SH-SY5Y (cell line): ENCODE results near the gene LSM12.

Source experiments
- GATA2 ChIP-seq: IDR thresholded peaks from 2 replicates; pipeline ENCODE4 v1.6.1; 2011; ENCODE audit warnings: mild to moderate bottlenecking, low read depth, low read length
- GATA3 ChIP-seq: IDR thresholded peaks from 2 replicates; pipeline ENCODE4 v1.6.1; 2011; ENCODE audit warnings: low read depth, mild to moderate bottlenecking, low read length, moderate library complexity

The LSM12 gene

DNA sequence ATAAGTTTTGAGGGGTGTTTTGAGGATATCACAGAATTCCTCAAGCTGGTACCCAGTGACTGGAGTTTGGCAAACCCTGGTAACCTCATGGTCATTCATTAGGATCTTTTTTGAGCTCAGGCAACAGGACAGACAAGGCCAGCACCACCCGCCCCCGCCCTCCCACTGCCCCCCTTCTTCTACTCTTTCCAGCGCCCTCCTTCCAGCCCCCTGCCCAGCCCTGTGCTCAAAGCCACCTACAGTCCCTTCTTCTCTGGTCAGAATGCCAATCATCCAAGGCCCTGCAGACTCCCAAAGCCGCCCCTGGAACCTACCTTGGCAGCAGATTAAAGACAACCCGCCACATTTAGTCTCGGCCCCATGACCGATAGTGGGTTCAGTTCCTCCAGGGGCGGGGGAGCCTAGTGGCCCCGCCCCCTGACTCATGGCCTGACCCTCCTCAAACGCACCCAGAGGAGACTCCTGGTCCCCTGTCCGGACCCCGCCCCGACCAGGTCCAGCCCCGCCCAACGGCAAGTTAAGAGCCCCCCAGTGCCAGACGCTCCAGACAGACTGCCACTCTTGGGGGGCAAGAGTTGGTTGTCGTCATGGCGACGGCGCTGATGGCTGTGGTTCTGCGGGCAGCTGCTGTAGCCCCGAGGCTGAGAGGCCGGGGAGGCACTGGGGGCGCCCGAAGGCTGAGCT is 62.3 kb downstream of the LSM12 start, which contains the start of gene NAGS:
Gene NAGS (plus strand): TSS at position 546 of the 684 bp plus-strand sequence. CDS start 42 bp downstream, at position 588.
- TF ChIP-seq GATA2 (no peak), GATA3 (no peak)

DNA sequence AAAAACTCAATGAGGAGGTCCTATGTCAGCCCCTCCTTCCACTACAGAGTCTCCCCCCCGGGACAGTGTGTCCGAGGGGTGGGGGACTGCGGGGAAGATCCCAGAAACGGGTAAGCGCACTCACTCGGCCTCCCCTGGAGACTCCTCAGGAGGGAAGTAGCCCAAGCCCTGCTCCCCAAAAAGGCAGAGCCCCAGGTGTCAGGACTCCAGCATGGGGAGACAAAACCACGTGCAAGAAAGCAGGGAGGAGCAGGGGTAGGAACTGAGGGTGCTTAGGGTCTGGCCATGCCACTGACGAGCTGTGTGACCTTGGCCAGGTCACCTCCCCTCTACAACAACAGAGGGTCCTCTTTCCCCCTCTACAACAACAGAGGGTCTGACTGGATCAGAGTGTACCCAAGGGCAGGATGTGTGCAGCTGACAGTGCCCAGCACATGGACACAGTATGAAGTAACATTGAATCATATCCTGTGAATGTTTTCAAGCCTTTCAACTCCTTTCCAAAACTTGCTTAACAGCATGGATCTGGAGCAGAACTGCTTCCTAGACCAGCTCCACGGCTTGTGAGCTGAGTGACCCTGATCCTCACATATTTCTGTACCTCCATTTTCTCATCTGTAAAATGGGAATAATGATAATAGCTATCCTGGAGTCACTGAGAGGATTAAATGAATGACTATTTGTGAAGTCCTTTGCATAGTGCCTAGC is 64.2 kb downstream of the LSM12 start:
- TF ChIP-seq GATA2, result no peak
- no peak for TF ChIP-seq GATA3

DNA sequence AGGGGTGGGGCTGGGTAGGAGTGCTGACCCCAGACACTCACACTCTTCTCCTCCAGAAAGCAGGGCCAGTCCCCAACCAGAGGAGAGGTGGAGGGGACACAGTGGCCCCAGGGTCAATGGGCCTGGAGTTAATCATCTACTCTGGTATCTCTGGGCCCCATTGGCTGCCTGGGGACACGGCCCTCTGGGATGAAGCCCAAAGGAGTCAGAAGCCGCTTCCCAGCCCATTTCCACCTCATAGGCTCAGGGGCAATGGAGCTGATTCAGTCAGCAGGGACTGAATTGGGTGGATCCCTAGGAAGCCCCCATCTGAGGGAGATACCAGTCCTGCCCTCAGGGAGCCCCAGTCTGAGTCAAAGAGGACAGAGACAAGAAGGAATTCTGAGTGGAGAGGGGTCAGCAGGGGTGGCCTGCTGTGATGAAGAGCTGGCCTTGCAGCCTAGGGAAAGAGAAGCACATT is 65.0 kb downstream of the LSM12 start:
- TF ChIP-seq GATA2, result no peak

DNA sequence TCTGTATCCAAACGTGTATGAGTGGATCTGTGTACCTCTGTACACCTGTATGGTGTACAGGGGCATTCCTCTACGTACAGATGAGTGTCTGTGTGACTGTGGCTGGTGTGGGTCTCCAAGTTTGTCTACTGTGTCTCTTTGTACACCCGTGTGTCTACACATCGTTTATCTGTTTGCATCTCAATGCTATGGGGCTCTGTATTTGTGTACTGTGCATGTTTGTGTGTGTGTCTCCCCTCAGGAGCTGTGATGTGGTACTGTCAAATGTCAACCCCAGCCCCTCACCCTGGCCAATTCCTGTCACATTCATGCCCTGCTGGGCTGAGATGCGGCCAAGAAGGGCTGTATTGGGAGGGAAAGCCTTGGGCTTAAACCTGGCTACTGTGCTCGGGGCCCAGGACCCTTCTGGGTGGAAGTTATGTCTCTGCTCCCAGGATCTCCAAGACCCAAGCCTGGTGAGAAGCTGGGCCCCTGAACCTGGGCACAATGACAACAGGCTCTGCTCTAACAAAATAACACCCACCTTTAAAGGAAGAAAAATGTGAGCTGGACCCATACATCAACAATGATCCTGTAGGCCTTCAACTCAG is 65.5 kb downstream of the LSM12 start:
- TF ChIP-seq GATA2 (no peak), GATA3 (no peak)

DNA sequence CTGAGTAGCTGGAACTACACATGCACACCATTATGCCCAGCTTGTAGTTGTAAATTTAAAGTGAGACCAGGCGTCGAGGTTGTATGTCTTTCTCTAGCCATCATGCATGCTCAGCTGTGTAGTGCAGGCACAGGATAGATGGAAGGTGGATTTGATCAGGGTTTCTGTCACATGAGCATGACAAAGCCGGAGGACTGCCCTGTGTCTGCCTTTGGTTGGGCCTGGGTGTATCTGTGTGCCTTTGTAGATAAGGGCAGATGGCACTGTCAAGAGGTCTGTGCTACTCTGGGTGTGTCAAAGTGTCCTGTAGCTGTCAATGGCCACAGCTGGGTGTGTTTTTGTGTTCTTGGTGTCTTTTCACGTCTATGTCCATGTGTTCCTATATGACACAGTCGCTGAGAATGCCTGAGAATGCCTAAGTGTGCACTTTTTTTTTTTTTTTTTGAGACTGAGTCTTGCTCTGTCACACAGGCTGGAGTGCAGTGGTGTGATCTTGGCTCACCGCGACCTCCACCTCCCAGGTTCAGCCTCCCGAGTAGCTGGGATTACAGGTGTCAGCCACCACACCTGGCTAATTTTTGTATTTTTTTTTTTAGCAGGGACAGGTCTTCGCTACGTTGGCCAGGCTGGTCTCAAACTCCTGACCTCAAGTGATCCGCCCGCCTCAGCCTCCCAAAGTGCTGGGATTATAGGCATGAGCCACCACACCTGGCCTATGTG is 66.2 kb downstream of the LSM12 start:
- TF ChIP-seq GATA3, result no peak
- no peak for TF ChIP-seq GATA2

DNA sequence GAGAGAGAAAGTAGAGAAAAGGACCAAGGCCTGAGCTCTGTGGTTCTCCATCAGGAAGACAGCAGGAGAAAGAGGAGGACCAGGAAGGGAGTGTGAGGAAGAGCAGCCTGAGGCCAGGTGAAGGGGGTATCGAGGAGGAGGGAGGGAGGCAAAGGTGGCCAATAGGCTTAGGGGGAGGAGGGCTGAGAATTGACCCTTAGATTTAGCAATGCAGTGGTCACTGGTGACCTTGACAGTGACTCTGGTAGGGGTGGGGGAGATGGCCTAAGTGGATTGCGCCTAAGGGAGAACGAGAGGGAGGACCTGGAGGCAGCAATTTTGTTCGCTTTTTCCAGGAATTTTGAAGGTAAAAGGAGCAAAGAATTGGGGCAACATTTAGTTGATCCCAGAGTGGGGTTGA is 67.4 kb downstream of the LSM12 start:
- TF ChIP-seq GATA2, result no peak
- TF ChIP-seq GATA3, result no peak

DNA sequence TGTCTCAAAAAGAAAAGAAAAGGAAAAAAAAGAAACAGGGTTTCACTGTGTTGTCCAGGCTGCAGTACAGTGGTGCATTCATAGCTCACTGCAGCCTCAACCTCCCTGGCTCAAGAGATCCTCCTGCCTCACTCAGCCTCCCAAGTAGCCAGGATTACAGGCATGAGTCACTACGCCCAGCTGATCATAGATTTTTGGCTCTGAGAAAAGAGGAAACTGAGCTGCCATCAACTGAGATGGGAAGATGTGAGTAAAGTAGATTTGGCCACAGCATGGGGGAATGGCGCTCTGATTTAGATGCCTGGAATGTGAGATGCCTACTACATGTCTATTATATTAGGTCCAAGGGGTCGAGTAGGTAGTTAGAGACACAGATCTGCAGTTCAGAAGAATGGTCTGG is 67.9 kb downstream of the LSM12 start:
- TF ChIP-seq GATA3 (no peak), GATA2 (no peak)

DNA sequence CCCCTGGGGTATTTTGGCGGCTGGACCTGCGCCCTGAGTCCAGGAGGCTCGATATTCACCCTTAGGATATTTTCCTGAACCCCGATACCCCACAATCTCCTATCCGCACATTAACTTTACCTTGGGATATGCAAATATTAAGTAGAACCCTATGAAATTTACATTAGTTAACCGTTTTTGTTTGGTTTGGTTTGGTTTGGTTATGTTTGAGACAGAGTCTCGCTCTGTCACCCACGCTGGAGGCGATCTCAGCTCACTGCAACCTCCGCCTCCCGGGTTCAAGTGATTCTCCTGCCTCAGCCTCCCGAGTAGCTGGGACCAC is 71.4 kb downstream of the LSM12 start:
- TF ChIP-seq GATA2 (no peak), GATA3 (no peak)

DNA sequence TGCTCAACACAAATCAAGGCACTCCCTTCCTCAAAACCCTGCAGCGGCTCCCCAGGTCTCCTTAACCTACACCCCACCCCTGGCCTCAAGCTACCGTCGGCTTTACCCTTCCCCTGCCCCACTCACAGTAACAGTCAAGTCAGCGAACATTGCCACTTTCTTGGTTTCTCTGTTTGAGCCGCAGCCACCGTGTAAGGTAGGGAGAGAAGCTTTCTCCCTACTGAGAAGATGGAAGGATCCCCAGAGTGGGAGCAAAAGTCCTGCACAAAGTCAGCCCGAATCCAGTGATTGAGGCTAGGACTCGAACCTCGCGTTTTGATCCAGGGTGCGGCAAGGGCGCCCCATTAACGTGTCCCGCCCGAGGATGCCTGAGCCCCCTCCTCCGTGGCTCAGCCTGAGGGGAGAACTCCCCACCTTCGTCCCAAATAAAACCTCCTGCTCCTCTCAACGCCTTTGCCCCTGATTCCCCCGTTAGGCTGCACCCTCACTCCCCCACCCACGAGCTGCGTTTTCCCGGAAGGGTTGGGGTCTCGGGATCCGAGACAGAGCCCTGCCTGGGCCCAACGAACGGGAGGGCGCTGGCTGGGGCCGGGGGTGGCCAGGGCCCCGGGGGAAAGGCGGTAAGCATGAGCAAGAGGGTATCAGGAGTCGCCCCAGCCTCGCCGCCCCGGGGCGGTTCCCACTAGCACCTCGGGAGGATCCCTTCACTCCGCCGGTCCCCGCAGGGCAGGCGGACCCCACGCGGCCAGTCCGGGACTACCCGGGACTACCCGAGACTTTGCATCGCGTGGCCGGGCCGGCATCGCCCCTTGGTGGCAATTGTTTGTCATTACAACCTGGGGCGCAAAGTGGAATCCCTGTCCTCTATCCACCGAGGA is 72.0 kb downstream of the LSM12 start:
- TF ChIP-seq GATA2 (no peak), GATA3 (no peak)

DNA sequence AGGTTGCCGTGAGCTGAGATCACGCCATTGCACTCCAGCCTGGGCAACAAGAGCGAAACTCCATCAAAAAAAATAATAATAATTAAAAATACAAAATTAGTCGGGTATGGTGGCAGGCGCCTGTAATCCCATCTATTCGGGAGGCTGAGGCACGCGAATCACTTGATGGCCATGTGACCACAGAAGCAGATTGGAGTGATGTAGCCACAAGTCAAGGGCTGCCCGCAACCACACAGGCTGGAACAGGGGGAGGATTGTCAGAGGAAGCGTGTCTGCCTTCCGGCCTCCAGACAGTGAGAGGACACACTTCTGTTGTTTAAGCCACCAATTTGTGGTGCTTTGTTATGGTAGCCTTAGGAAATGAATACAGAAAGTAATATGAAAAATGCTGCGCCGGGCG is 73.8 kb downstream of the LSM12 start:
- TF ChIP-seq GATA2 (no peak), GATA3 (no peak)

DNA sequence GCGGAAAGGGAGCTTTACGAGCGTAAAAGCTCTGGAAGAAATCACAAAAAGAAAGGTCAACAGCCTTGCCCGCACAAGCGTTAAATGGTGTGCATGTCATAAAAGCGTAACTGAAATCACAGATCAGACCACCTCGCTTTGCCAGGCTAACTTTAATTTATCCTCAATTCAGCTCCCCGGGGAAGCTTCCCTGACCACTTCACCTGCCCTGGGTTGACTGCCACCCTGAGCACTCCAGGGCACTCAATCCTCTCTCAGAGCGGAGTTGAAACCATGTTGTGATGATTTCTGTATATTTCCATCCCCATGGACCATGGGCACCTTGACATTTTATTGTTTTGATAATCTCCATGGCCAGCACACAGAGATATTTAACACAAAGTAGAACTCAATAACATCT is 78.2 kb downstream of the LSM12 start:
- TF ChIP-seq GATA2 (no peak), GATA3 (no peak)

DNA sequence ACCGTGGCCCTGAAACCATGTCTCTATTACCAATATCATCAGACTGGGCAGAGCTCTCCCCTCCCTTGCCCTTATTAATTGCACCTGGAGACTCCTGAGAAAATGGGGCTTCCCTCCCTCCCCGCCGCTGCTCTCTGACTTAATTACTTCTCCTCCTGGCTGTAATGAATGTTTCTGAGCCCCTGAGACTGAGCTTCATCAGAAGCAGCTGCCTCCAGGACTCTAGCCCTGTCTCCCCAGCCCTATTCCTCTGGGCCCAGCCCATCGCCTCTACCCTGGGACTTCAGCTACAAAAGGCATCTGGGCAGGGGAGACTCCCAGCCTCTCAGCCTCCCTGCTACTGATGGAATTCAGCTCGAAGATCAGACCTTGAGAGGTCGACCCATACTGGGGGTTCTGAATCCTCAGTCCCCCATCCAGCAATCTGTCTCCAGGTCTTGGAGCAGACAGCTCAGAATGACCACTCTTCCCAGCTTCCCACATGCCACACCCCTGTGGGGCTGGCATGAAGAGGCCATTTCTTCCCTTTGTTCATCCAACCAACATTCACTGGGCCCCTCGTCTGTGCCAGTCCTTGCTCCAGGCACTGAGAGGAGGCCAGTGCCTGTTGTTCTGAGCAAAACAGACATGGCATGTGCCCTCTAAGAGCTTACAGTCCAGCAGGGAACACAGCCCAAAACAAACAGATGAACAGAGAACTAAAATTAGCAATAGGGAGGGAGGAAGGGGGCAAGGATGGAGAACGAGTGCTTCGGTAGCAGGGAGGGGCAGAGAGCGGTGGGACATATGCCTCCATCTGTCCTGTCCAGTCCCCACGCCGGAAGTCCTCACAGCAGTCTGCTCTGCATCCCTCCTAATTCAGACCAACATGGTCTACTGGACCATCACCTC is 79.1 kb downstream of the LSM12 start:
- TF ChIP-seq GATA3 (no peak), GATA2 (no peak)
